Activated CD4-positive, alpha-beta T cell treated with anti-CD3 and anti-CD28 coated beads, Interleukin-2, amount 50 U/mL, for 16 hours (primary cell): ENCODE results near the gene EGFR.
"Not testable (repeated sequence)": the region's sequence is repeated elsewhere in the genome, so short reads cannot be mapped to it uniquely, and the experiment has no call there.

Source experiments
- DNase-seq: peaks from one replicate; pipeline ENCODE4 v3.0.0-alpha.2; 2020

Gene EGFR

DNA sequence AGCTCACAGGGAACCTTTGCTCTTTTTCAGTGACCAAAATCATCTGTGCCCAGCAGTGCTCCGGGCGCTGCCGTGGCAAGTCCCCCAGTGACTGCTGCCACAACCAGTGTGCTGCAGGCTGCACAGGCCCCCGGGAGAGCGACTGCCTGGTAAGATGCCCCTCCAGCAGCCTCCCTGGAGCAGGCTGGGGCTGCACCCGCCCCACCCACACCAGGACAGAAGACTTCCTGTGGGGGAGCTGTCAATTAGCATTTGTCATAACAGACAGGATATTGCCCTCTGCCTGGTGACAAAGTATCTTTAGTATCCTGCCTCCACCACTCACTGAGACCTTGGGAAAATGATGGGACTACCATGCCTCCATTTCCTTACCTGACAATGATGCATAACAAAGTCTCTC lies 133.7 kb downstream of the EGFR start:
- no peak for DNase-seq

DNA sequence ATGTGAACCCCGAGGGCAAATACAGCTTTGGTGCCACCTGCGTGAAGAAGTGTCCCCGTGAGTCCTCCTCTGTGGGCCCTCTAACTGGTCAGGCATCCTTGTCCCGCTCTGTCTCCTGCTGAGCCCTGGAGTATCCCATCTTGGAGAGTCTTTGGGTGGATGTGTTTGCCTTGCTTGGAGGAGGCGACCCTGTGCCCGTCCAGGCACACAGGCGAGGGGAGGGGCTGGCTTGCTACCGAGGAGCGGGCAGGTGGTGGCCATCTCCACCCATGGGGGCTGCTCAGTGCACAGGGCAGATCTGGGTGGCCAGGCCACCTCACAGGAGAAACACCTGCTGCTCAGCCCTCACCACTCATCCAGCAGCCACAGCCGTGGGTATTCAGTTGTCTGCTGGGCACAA lies 135.3 kb downstream of the EGFR start:
- DNase-seq, result no peak

- no peak for DNase-seq
Measured at GRCh38 chr7:55155351-55156117, 136.7 kb downstream of the EGFR start.

- no peak for DNase-seq
Measured at GRCh38 chr7:55156919-55157763, 138.3 kb downstream of the EGFR start.

DNA sequence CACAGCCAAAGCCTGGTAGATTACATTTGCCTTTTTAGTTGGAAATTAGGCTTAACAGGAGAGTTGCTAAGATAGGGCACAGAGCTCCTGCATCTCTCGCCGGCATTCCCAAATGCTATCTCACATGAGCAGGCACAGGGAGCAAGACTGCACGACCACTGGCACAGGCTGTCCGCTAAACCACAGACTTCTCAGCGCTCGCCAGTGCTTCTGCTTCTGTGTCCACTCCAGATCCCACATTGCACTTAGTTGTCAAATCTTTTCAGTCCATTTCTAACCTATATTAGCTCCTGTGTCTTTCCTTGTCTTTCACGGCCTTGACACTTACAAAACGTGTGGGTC lies 138.9 kb downstream of the EGFR start:
- DNase-seq, result no peak

DNA sequence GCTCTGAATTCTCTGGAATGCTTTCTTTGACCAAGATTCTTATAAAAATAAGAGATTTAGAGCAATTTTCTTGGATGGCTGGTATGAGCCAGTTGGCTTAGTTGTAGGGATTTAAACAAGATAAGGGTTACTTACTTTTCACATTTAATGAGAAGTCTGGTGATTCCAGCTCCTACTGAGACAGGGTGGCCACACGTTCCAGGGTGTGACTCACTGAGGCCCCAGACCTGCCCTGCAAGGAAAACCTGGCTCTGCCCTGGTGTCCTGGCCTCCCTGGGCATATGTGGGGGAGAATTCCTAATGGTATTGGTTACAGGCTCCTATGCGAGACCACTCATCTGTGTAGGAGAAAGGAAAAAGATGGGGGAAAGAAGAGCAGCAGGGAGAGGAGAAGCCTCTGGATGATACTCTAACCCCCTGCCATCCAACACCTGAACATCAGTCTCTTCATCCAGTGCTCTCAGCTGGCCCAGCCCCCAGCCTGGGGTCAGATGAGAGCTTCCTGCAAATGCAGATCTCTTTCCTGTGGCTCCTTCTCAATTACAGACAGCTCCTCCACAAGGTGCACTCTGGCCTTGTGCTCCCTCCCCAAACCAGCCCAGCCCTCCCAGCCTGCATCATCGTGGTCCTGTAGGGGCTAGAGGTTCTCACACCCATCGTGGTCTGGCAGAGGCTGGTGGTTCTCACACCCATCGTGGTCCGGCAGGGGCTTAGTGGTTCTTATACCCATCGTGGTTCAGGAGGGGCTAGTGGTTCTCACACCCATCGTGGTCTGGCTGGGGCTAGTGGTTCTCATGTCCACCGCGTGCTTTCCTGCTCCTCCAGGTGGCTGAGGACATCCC lies 139.9 kb downstream of the EGFR start:
- no peak for DNase-seq

- no peak for DNase-seq
Measured at GRCh38 chr7:55160539-55160938, 141.7 kb downstream of the EGFR start.

DNA sequence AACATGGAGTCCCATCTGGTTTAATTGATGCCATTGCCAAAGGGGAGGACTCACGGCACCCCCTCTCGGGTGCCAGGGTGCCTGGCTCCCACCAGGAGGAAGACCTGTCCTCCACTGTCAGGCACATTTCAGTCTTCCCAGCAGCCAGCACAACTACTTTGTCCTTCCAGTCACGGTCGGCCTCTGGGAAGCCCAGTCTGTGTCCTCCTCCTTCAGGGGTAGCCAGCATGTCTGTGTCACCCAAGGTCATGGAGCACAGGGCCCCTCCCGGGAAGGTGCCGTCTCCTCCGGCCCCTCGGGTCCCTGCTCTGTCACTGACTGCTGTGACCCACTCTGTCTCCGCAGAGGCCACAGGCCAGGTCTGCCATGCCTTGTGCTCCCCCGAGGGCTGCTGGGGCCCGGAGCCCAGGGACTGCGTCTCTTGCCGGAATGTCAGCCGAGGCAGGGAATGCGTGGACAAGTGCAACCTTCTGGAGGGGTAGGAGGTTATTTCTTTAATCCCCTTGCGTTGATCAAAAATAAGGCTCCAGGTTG lies 142.4 kb downstream of the EGFR start:
- DNase-seq, result no peak

DNA sequence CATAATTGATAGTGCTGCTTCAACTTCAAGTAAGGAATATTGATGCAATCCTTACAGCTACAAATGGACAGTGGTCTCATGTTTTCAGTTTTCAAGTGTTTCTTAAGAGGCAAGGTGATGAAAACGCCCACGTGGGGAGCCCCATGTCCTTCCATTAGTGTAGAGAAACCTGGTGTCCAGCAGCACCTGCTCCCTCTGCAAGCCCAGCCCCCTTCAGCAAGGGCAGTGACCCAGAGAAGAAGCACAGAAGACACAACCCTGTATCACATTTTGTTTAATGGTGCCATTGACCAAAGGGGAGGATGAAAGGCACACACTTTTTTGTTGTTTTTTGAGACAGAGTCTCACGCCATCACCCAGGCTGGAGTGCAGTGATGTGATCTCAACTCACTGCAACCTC lies 143.7 kb downstream of the EGFR start:
- DNase-seq, result no peak

DNA sequence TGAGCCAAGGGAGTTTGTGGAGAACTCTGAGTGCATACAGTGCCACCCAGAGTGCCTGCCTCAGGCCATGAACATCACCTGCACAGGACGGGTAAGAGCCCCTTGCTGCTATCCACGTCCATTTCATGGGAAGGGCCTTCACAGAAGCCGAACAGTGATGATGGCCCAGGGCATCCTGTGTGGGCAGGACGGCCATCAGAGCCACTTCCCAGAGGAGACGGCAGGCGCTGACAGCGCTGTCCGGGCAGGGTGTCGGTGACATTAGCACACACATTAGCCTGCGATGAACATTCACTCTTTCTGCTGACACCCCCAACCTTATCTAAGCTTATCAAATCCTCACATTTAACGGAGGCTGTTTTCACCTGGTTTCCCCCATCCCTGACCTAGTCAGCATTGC lies 144.9 kb downstream of the EGFR start:
- no peak for DNase-seq

- no peak for DNase-seq
Measured at GRCh38 chr7:55164527-55164926, 145.7 kb downstream of the EGFR start.

DNA sequence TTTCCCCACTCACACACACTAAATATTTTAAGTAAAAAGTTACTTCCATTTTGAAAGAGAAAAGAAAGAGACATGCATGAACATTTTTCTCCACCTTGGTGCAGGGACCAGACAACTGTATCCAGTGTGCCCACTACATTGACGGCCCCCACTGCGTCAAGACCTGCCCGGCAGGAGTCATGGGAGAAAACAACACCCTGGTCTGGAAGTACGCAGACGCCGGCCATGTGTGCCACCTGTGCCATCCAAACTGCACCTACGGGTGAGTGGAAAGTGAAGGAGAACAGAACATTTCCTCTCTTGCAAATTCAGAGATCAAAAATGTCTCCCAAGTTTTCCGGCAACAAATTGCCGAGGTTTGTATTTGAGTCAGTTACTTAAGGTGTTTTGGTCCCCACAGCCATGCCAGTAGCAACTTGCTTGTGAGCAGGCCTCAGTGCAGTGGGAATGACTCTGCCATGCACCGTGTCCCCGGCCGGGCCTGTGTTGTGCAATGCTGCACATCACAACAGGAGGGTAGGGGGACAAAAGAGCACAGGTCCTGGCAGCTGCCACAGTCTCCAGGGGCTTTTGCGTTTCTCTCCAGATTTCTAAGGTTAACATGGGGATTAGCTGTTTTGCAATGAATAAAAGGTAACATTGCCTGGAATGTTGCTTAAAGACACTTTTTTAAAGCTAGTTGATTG lies 146.5 kb downstream of the EGFR start:
- no peak for DNase-seq

- DNase-seq, result not testable (repeated sequence)
Measured at GRCh38 chr7:55167296-55167695, 148.5 kb downstream of the EGFR start.

DNA sequence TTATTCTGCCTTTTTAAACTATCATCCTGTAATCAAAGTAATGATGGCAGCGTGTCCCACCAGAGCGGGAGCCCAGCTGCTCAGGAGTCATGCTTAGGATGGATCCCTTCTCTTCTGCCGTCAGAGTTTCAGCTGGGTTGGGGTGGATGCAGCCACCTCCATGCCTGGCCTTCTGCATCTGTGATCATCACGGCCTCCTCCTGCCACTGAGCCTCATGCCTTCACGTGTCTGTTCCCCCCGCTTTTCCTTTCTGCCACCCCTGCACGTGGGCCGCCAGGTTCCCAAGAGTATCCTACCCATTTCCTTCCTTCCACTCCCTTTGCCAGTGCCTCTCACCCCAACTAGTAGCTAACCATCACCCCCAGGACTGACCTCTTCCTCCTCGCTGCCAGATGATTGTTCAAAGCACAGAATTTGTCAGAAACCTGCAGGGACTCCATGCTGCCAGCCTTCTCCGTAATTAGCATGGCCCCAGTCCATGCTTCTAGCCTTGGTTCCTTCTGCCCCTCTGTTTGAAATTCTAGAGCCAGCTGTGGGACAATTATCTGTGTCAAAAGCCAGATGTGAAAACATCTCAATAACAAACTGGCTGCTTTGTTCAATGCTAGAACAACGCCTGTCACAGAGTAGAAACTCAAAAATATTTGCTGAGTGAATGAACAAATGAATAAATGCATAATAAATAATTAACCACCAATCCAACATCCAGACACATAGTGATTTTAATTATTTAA lies 151.7 kb downstream of the EGFR start:
- DNase-seq, result no peak

- no peak for DNase-seq
Measured at GRCh38 chr7:55171157-55171556, 152.3 kb downstream of the EGFR start.

DNA sequence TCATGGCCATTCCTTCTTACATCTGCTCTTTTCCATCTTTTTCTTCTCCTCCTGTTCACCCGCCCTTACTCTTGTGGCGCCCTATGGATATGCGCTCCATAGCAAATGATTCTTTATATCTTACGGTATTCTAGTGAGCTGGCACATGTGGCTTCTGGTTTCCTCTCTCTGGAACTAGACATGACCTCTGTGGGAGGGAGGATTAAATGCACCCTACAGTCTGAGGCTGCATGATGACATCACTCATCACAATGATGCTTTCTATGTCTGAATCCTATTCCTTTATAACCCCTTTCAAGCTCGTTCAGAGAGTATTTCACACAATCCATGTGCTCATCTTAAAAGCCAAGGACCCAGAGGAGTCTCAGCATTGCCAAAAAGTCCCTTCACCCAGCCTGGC lies 153.3 kb downstream of the EGFR start:
- no peak for DNase-seq

GRCh38 chr7:55172881-55173609 lies 154.2 kb downstream of the EGFR start:
- DNase-seq, result no peak

GRCh38 chr7:55173671-55174070 lies 154.9 kb downstream of the EGFR start:
- no peak for DNase-seq

- no peak for DNase-seq
Measured at GRCh38 chr7:55174456-55174855, 155.6 kb downstream of the EGFR start.

GRCh38 chr7:55174856-55175255 lies 156.0 kb downstream of the EGFR start:
- no peak for DNase-seq

DNA sequence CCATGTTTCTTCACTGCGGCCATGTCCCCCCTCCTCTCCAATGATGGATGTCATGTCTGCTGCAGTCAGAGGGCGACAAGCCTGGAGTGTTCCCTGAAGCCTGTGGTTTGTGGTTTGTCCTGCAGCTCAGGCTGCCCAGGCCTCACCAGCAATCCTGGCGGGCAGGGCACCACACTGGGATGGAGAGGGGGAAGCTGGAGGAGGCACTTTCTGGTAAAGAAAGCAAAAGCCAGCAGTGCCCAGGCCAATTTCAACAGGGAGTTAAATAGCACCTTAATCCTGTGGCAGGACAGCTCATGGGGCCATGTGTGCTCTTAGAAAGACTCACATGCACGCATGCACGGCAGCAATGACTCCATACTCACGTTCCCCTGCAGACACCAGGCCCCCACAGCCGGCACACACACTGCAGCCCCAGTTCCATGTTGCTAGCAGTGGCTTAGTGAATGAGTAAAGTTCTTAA lies 158.3 kb downstream of the EGFR start:
- DNase-seq, result no peak
